ENCODE results near the gene CD86. TPM values are rescaled to one million over a fixed set of nuclear protein-coding genes. Genes with fewer than 3 reads are reported as not detected.
"Not testable (repeated sequence)": the region's sequence is repeated elsewhere in the genome, so short reads cannot be mapped to it uniquely, and the experiment has no call there.

CD86 gene
- total RNA-seq, 4 donors from 2014 or later, result 1.7 to 10.7 TPM; not detected in 2

DNA sequence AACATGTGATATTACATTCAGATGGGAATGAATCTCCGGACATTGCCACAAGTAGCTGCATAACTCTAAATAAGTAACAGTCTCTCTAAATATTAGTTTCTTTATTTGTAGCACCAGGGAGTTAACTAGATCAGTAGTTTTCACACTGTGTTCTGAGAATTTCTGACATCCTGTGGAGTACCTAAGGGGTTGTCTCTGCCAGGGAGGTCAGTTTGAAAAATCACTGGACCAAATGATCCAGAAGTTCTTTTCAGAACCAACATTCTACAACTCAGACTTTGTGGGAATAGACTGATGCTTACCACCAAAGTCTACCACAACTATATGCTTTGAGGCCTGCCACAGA, 24.1 kb upstream of the CD86 start:
- Histone ChIP-seq H3K27ac (no peak overlapping the region), H3K9me3 (peaks cover 0 to 3% (median 0%) of the 10 kb centered on the region in 4 donors), H3K27me3 (no peaks in the 10 kb centered on the region), H3K4me1 (no peaks in the 10 kb centered on the region), H3K4me3 (no peak overlapping the region), H3K36me3 (no peaks in the 10 kb centered on the region)
- TF ChIP-seq CTCF (IDR thresholded peaks at IDR 0.05) (no peak), POLR2A (IDR thresholded peaks at IDR 0.05) (no peak)
- no peak for DNase-seq

GRCh38 chr3:122032531-122032930, 22.6 kb upstream of the CD86 start:
- no peak overlapping the region for H3K27ac ChIP-seq
- H3K4me3 ChIP-seq, result no peak overlapping the region
- H3K4me1 ChIP-seq, result no peaks in the 10 kb centered on the region
- H3K27me3 ChIP-seq, result no peaks in the 10 kb centered on the region
- no peak for TF ChIP-seq POLR2A (IDR thresholded peaks at IDR 0.05)
- no peak for TF ChIP-seq CTCF (IDR thresholded peaks at IDR 0.05)
- no peaks in the 10 kb centered on the region for H3K36me3 ChIP-seq
- no peak for DNase-seq
- peaks cover 0 to 14% (median 3%) of the 10 kb centered on the region in 4 donors for H3K9me3 ChIP-seq

GRCh38 chr3:122033023-122033422, 22.1 kb upstream of the CD86 start:
- no peaks in the 10 kb centered on the region for H3K36me3 ChIP-seq
- no peak for DNase-seq
- peaks cover 0 to 14% (median 3%) of the 10 kb centered on the region in 4 donors for H3K9me3 ChIP-seq
- H3K27me3 ChIP-seq, result no peaks in the 10 kb centered on the region
- H3K4me1 ChIP-seq, result no peaks in the 10 kb centered on the region
- H3K4me3 ChIP-seq, result no peak overlapping the region
- TF ChIP-seq CTCF (IDR thresholded peaks at IDR 0.05) (no peak), POLR2A (IDR thresholded peaks at IDR 0.05) (no peak)
- no peak overlapping the region for H3K27ac ChIP-seq

GRCh38 chr3:122047296-122047695, 7.9 kb upstream of the CD86 start:
- not testable (repeated sequence) for H3K36me3 ChIP-seq, H3K27ac ChIP-seq, H3K4me3 ChIP-seq, H3K9me3 ChIP-seq, DNase-seq, H3K27me3 ChIP-seq, H3K4me1 ChIP-seq

- H3K4me1 ChIP-seq, H3K9me3 ChIP-seq, H3K4me3 ChIP-seq, DNase-seq, H3K27ac ChIP-seq, H3K27me3 ChIP-seq, H3K36me3 ChIP-seq: not testable (repeated sequence)
These were observed 7.4 kb upstream of the CD86 start for GRCh38 chr3:122047773-122048172.

DNA sequence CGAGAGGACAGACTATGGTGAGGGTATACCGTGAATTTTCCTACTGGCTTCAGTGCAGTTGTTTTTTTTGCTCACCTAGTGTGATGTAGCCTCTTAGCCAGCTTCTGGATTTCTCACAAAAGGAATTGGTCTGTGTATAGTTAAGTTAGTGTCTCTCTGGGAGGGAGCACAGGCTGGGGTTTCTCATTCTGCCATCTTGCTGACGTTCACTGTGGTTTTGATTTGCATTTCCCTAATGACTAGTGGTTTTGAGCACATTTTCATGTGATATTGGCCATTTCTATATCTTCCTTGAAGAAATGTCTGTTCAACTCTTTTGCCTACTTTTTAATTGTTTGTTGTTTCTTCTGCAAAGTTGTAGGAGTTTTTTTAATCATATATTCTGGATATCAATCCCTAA, 2.2 kb upstream of the CD86 start:
- no peak overlapping the region for H3K4me3 ChIP-seq
- DNase-seq, result no peak
- no peak overlapping the region for H3K27ac ChIP-seq
- H3K27me3 ChIP-seq, result no peaks in the 10 kb centered on the region
- no peak for TF ChIP-seq CTCF (IDR thresholded peaks at IDR 0.05)
- TF ChIP-seq POLR2A (IDR thresholded peaks at IDR 0.05), result no peak
- no peaks in the 10 kb centered on the region for H3K36me3 ChIP-seq
- no peaks in the 10 kb centered on the region for H3K4me1 ChIP-seq
- H3K9me3 ChIP-seq, result no peaks in the 10 kb centered on the region

DNA sequence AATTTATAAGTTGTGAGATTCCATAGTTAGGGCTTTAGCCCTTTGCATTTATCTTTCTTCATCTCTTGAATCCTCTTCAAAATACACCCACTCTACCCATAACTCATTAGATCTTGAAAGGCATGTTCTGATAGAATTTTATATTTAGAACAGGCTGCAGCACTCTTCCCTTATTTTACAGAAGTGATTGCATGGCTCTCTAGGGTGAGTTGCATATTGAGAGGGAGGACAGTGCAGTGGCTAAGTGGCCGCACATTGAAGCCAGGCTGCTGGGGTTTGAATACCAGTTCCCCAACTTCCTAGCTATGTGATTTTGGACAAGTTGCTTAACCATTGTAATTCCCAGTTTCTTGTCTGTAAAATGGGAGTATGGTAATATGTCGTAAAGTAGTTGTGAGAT, 2.5 kb downstream of the CD86 start:
- Histone ChIP-seq H3K9me3 (no peaks in the 10 kb centered on the region), H3K4me3 (no peak overlapping the region), H3K27me3 (no peaks in the 10 kb centered on the region), H3K4me1 (no peaks in the 10 kb centered on the region), H3K36me3 (no peaks in the 10 kb centered on the region), H3K27ac (no peak overlapping the region)
- DNase-seq, result no peak
- TF ChIP-seq CTCF (IDR thresholded peaks at IDR 0.05) (no peak), POLR2A (IDR thresholded peaks at IDR 0.05) (no peak)

Data from Peyer's patch (tissue), 4 donors.